Loucy (cell line): ENCODE data around the gene LAMB1.

Experiments used
- H2AFZ ChIP-seq: fragments of 200-600 bp; sonication (generic); 2 replicates; pipeline ENCODE4 v1.6.0; 2016; ENCODE audit warnings: antibody characterized with exemption, mild to moderate bottlenecking, low read length, moderate library complexity
- H3F3A ChIP-seq: fragments of 200-600 bp; 2 replicates; pipeline ENCODE4 v1.6.0; 2016; ENCODE audit warnings: antibody characterized with exemption, low read depth, mild to moderate bottlenecking
- H3K27me3 ChIP-seq: fragments of 200-600 bp; sonication (generic); 2 replicates; pipeline ENCODE4 v1.6.1; 2014; ENCODE audit warnings: low read length, mild to moderate bottlenecking; ENCODE audit not compliant: insufficient read depth, poor library complexity, severe bottlenecking
- H3K36me3 ChIP-seq: fragments of 200-600 bp; sonication (generic); 2 replicates; pipeline ENCODE4 v1.6.1; 2016; ENCODE audit warnings: low read length; ENCODE audit not compliant: insufficient read depth
- H3K4me1 ChIP-seq: fragments of 200-600 bp; sonication (generic); 2 replicates; pipeline ENCODE4 v1.5.1; 2014; ENCODE audit warnings: low read length, mild to moderate bottlenecking; ENCODE audit not compliant: insufficient read depth, poor library complexity, severe bottlenecking
- H3K4me2 ChIP-seq: fragments of 200-600 bp; sonication (generic); 2 replicates; pipeline ENCODE4 v1.6.0; 2014; ENCODE audit warnings: antibody characterized with exemption, low read length, low read depth, mild to moderate bottlenecking; ENCODE audit not compliant: poor library complexity, severe bottlenecking
- H3K4me3 ChIP-seq: fragments of 200-600 bp; sonication (generic); 2 replicates; pipeline ENCODE4 v1.5.1; 2014; ENCODE audit warnings: low read length, mild to moderate bottlenecking, mixed read lengths; ENCODE audit not compliant: poor library complexity, severe bottlenecking
- H3K79me2 ChIP-seq: fragments of 200-600 bp; sonication (generic); 2 replicates; pipeline ENCODE4 v1.6.1; 2014; ENCODE audit warnings: low read length; ENCODE audit not compliant: insufficient read depth
- H3K9ac ChIP-seq: fragments of 200-600 bp; sonication (generic); 2 replicates; pipeline ENCODE4 v1.6.0; 2014; ENCODE audit warnings: mild to moderate bottlenecking, low read depth, low read length, moderate library complexity; ENCODE audit not compliant: poor library complexity, severe bottlenecking
- H3K9me2 ChIP-seq: fragments of 200-600 bp; sonication (generic); replicated peaks from 2 replicates; pipeline ENCODE4 v1.6.1; 2016; ENCODE audit warnings: low read depth, low read length, mixed read lengths
- H3K9me3 ChIP-seq: fragments of 200-600 bp; sonication (generic); 2 replicates; pipeline ENCODE4 v1.6.1; 2014; ENCODE audit warnings: mild to moderate bottlenecking, antibody characterized with exemption, low read length, low read depth; ENCODE audit not compliant: insufficient read depth
- H4K20me1 ChIP-seq: fragments of 200-600 bp; sonication (generic); 2 replicates; pipeline ENCODE4 v1.6.0; 2014; ENCODE audit warnings: antibody characterized with exemption, low read length, mild to moderate bottlenecking; ENCODE audit not compliant: insufficient read depth, poor library complexity, severe bottlenecking
- CTCF ChIP-seq: fragments of 200-600 bp; sonication (generic); conservative IDR thresholded peaks from 2 replicates; pipeline ENCODE4 v1.5.1; 2014; ENCODE audit warnings: mild to moderate bottlenecking, antibody characterized with exemption, low read length
- EZH2phosphoT487 ChIP-seq: fragments of 200-600 bp; IDR thresholded peaks from 2 replicates; pipeline ENCODE4 v1.6.1; 2018; ENCODE audit warnings: antibody characterized with exemption, mild to moderate bottlenecking, moderate library complexity, borderline replicate concordance

LAMB1 gene

DNA sequence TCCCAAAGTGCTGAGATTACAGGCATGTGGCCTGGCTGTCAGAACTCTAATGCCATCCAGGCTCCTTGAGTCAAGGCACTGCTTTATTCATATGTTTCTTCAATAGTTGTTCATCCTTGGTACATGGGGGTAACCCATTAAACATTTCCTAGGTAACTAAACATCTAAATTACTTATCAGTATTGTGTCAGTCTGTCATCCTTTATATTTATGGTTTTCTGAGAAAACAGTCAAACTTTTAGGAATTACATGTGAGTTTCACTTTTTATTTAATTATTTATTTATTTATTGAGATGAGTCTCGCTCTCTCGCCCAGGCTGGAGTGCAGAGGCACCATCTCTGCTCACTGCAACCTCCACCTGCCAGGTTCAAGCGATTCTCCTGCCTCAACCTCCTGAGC is 45.5 kb upstream of the LAMB1 start:
- Histone ChIP-seq H3K36me3 (no peaks in the 10 kb centered on the region), H3K4me1 (no peaks in the 10 kb centered on the region), H3F3A (no peaks in the 10 kb centered on the region), H3K79me2 (no peaks in the 10 kb centered on the region), H3K9me3 (no peaks in the 10 kb centered on the region), H3K4me2 (no peak overlapping the region), H3K9me2 (no peaks in the 10 kb centered on the region), H3K4me3 (no peak overlapping the region), H3K27me3 (no peaks in the 10 kb centered on the region), H3K9ac (no peak overlapping the region), H2AFZ (no peak overlapping the region), H4K20me1 (no peaks in the 10 kb centered on the region)
- no peak for TF ChIP-seq CTCF
- no peak for TF ChIP-seq EZH2phosphoT487

DNA sequence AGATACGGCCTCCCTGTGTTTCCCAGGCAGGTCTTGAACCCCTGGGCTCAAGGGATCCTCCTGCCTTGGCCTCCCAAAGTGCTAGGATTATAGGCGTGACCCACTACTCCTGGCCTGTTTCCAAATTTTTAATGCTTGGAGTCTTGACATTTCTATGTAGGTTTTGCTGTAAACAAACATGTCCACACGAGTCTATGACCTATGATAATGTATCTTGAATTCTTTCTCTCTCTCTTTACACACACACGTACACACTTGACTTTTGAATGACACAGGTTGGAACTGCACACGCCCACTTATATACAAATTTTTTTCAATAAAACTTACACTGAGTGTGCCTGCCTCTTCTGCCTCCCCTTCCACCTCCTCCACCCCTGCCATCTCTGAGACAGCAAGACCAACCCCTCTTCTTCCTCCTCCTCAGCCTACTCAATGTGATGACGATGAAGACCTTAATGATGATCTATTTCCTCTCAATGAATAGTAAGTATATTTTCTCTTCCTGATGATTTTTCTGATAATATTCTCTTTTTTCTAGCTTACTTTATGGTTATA is 44.1 kb upstream of the LAMB1 start:
- no peaks in the 10 kb centered on the region for H3F3A ChIP-seq
- no peaks in the 10 kb centered on the region for H3K79me2 ChIP-seq
- H3K4me3 ChIP-seq = no peak overlapping the region
- no peaks in the 10 kb centered on the region for H3K9me2 ChIP-seq
- no peak overlapping the region for H3K4me2 ChIP-seq
- H3K9me3 ChIP-seq = no peaks in the 10 kb centered on the region
- H4K20me1 ChIP-seq = no peaks in the 10 kb centered on the region
- H3K9ac ChIP-seq = no peak overlapping the region
- no peaks in the 10 kb centered on the region for H3K27me3 ChIP-seq
- H2AFZ ChIP-seq = no peak overlapping the region
- no peaks in the 10 kb centered on the region for H3K36me3 ChIP-seq
- no peak for TF ChIP-seq EZH2phosphoT487
- no peak for TF ChIP-seq CTCF
- H3K4me1 ChIP-seq = no peaks in the 10 kb centered on the region

- Histone ChIP-seq H3K4me2 (no peak overlapping the region), H3F3A (no peaks in the 10 kb centered on the region), H3K9me2 (no peaks in the 10 kb centered on the region), H3K27me3 (no peaks in the 10 kb centered on the region), H3K79me2 (no peaks in the 10 kb centered on the region), H2AFZ (no peak overlapping the region), H3K36me3 (no peaks in the 10 kb centered on the region), H4K20me1 (no peaks in the 10 kb centered on the region), H3K4me1 (no peaks in the 10 kb centered on the region), H3K9me3 (no peaks in the 10 kb centered on the region), H3K9ac (no peak overlapping the region), H3K4me3 (no peak overlapping the region)
- TF ChIP-seq EZH2phosphoT487 (no peak), CTCF (no peak)
Measured at GRCh38 chr7:108045669-108046068, 42.7 kb upstream of the LAMB1 start.
